ENCODE results near the gene VSIR.

Gene VSIR

DNA sequence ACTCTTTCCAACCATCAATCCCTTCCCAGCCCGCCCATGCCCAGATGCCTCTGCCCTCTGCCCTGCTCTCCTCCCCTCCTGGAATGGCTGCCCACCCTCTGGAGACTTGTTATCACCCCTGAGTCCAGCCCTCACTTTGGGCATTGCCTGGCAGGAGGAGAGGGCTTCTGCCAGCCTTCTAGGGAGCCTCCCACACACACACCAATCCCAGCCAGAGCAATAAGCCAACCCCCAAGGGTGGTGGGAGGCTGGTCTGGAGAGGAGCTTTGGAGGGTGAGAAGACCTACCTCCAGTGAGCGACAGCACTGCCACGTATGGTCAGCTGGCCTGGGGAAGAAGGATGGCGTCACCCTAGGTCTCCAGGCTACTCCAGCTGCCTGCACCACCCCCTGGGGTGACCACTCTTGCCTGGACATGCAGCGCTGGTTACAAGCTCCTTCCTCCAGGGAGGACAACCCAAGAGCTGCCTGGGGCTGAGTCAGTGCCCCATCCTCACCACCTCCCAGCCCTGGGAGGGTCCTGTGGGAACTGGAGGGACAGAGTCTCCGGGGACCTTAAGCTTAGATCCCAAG is 62.2 kb downstream of the VSIR start:
- FAIRE-seq = no peak
- TF ChIP-seq, protein P1, sequence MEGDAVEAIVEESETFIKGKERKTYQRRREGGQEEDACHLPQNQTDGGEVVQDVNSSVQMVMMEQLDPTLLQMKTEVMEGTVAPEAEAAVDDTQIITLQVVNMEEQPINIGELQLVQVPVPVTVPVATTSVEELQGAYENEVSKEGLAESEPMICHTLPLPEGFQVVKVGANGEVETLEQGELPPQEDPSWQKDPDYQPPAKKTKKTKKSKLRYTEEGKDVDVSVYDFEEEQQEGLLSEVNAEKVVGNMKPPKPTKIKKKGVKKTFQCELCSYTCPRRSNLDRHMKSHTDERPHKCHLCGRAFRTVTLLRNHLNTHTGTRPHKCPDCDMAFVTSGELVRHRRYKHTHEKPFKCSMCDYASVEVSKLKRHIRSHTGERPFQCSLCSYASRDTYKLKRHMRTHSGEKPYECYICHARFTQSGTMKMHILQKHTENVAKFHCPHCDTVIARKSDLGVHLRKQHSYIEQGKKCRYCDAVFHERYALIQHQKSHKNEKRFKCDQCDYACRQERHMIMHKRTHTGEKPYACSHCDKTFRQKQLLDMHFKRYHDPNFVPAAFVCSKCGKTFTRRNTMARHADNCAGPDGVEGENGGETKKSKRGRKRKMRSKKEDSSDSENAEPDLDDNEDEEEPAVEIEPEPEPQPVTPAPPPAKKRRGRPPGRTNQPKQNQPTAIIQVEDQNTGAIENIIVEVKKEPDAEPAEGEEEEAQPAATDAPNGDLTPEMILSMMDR (IDR thresholded peaks at IDR 0.05; ENCODE audit: insufficient read depth, missing control alignments) = no peak
- no peak for DNase-seq (ENCODE audit: insufficient read length, low spot score)

DNA sequence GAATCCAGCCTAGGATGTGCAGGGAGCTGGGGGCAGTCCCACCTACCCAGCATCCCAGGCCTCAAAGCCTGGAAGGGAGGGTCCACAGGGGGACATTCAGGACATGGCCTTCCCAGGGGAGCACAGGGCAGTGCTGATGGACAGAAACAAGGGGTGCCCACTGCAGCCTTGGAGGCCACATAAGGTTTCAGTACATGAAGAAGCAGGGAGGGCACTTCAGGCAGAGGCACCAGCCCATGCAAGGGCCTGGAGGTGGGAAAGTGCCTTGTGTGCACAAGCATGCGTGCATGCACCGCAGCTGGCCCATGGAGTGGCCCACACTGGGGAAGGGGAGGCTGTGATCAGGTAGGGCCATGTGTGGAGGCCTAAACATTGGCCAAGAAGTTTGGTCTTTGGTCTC is 62.8 kb downstream of the VSIR start:
- no peak for FAIRE-seq
- TF ChIP-seq, protein P1 (IDR thresholded peaks at IDR 0.05; ENCODE audit: insufficient read depth, missing control alignments) = no peak
- DNase-seq (ENCODE audit: insufficient read length, low spot score) = no peak

DNA sequence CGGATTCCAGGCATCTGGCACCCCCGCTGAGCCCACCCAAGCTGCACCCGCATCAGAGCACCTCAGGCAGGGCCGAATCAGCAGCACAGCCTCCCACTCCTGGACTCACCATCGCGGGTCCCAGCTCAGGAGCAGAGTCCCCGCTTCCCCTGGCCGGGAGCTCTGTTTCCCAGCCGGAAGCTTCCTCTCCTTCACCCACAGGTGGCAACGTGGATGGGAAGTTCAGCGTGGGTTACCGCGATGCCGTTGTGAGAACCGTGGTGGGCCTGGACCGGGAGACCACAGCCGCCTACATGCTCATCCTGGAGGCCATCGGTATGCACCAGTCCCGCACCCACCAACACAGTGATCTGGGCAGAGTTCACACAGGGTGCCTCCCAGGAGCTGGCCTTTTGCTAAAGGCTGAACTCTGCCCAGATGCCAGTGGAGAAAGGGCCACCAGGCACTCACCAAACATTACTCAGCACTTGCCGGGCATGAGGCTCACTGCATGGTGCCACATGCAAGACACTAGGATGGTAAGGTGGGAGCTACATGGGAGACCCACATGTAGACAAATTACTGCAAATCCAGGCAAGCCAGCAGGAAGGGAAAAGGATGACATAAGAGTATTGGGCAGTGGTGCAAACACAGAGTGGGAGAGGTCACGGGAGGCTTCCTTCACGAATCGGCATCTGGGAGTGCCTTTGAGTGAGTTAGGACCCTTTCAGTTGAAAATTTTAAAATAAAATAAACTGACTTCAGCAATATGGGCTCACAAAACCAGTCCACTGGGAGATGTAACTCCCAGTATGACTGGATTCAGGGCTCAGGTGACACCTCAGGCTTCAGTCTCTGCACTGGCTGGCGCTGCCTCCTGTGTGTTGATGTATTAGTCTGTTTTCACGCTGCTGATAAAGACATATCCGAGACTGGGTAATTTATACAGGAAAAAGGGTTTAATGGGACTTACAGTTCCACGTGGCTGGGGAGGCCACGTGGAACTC is 64.1 kb downstream of the VSIR start:
- no peak for FAIRE-seq
- DNase-seq (ENCODE audit: insufficient read length, low spot score) = no peak
- TF ChIP-seq, protein P1 (IDR thresholded peaks at IDR 0.05; ENCODE audit: insufficient read depth, missing control alignments) = no peak

DNA sequence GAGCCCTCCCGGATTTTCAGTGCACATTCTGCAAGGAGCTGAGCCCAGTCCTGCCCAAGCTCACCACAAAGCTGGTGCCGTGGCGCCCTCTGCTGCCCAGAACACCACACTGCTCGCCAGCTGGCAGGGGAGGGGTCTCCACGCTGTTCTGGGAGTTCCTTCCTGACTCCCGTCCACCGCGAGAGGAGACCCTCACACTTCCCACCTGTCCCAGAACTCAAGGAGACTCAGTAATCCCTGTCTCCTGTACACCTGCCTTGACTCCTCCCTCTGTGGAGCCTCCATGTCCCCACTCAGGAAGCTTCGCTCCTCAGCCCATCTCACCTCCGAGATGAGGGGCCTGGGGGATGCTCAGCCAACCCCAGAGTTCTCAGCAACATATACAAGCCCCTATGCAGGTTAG is 65.0 kb downstream of the VSIR start:
- DNase-seq (ENCODE audit: insufficient read length, low spot score) (peak; percentile 76), FAIRE-seq (no peak)
- TF ChIP-seq, protein P1 (IDR thresholded peaks at IDR 0.05; ENCODE audit: insufficient read depth, missing control alignments) = peak; percentile 73

DNA sequence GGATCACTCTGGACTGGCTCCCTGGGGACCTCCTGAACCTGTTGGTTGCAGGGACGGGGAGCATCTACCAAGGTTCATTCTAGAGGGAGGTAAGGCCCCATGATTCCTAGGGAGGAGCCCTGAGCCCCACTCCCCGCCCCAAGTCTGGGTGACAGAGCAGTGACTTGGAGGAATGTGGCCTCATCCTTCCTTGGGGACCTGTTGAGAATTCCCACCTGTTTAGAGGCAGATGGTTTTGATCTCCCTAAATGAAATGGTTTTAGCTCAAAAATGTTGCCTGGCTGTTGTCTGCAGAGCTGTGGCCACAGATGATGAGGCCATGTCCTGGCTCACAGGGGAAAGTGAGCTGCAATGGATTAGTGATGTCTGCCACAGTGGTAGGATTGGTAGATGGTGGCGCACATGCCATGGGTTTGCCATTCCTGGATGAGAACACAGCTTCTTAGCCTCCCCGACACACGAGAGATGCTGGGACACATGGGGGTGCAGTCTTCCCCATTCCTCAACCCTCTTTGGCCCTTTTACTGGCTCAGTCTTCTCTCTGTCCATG is 66.0 kb downstream of the VSIR start:
- TF ChIP-seq, protein P1 (IDR thresholded peaks at IDR 0.05; ENCODE audit: insufficient read depth, missing control alignments) = no peak
- DNase-seq (ENCODE audit: insufficient read length, low spot score) (no peak), FAIRE-seq (no peak)

DNA sequence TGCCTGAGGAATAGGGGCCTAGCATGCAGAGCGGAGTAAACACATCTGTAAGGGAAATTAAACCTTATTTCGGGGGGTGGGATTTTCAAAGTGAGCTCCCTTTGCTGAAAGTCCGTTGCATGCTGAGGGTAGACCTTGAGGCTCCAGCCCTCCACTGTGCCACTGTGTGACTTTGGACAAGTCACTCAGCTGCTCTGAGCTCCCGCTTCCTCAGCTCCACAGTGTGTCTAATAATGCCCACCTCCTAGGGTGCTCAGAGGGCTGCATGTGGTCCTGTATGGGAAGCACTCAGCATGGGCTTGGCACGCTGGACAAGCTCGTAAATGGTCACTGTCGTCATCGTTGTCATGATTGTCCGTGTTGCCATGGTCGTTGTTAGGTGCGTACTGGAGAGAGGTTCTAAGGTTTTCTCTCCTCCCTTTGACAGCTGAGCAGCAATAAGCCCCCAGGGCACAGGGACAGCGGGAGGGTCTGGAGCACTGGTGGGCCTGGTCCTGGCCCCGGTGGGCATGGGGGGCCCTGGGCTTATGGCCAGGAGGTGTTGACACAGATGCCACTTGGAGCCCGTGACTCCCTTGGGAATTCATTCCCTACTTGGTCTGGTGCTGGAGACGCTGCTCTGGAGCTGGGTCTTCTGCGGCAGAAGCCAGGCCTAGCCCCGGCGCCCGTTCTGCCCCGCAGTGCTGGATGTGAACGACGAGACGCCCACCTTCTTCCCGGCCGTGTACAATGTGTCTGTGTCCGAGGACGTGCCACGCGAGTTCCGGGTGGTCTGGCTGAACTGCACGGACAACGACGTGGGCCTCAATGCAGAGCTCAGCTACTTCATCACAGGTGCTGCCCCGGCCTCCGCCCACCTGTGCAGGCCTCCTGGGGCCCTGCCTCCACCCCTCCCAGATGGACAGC is 66.9 kb downstream of the VSIR start:
- no peak for DNase-seq (ENCODE audit: insufficient read length, low spot score)
- TF ChIP-seq, protein P1 (IDR thresholded peaks at IDR 0.05; ENCODE audit: insufficient read depth, missing control alignments) = no peak
- no peak for FAIRE-seq
